ENCODE data around the gene ADGRD1.

ADGRD1 gene

GRCh38 chr12:131098178-131098981, 144.7 kb downstream of the ADGRD1 start:
- TF ChIP-seq REST (IDR thresholded peaks at IDR 0.05; ENCODE audit: insufficient read depth in 1 of 2, low read depth in 2 of 2, low read length in 2 of 2) (no peak), SIN3A (IDR thresholded peaks at IDR 0.05; ENCODE audit: borderline replicate concordance, insufficient read depth, low read length) (no peak), POLR2AphosphoS5 (IDR thresholded peaks at IDR 0.05; ENCODE audit: low read depth, low read length) (no peak), TAF1 (IDR thresholded peaks at IDR 0.05; ENCODE audit: borderline replicate concordance, insufficient read depth, low read length) (no peak), FOXP2 (optimal IDR thresholded peaks at IDR 0.05; ENCODE audit: borderline replicate concordance, extremely low read depth, extremely low read length, insufficient read depth) (no peak)

- TF ChIP-seq REST (IDR thresholded peaks at IDR 0.05; ENCODE audit: insufficient read depth in 1 of 2, low read depth in 2 of 2, low read length in 2 of 2) (no peak), FOXP2 (optimal IDR thresholded peaks at IDR 0.05; ENCODE audit: borderline replicate concordance, extremely low read depth, extremely low read length, insufficient read depth) (no peak), POLR2AphosphoS5 (IDR thresholded peaks at IDR 0.05; ENCODE audit: low read depth, low read length) (no peak), TAF1 (IDR thresholded peaks at IDR 0.05; ENCODE audit: borderline replicate concordance, insufficient read depth, low read length) (no peak), SIN3A (IDR thresholded peaks at IDR 0.05; ENCODE audit: borderline replicate concordance, insufficient read depth, low read length) (no peak)
Measured at GRCh38 chr12:131100031-131100674, 146.4 kb downstream of the ADGRD1 start.

- no peak for TF ChIP-seq REST (IDR thresholded peaks at IDR 0.05; ENCODE audit: insufficient read depth in 1 of 2, low read depth in 2 of 2, low read length in 2 of 2)
- TF ChIP-seq TAF1 (IDR thresholded peaks at IDR 0.05; ENCODE audit: borderline replicate concordance, insufficient read depth, low read length) = no peak
- no peak for TF ChIP-seq POLR2AphosphoS5 (IDR thresholded peaks at IDR 0.05; ENCODE audit: low read depth, low read length)
- TF ChIP-seq SIN3A (IDR thresholded peaks at IDR 0.05; ENCODE audit: borderline replicate concordance, insufficient read depth, low read length) = no peak
- no peak for TF ChIP-seq FOXP2 (optimal IDR thresholded peaks at IDR 0.05; ENCODE audit: borderline replicate concordance, extremely low read depth, extremely low read length, insufficient read depth)
Measured at GRCh38 chr12:131101006-131101405, 147.3 kb downstream of the ADGRD1 start.

GRCh38 chr12:131101703-131102492, 148.2 kb downstream of the ADGRD1 start:
- TF ChIP-seq SIN3A (IDR thresholded peaks at IDR 0.05; ENCODE audit: borderline replicate concordance, insufficient read depth, low read length) (no peak), POLR2AphosphoS5 (IDR thresholded peaks at IDR 0.05; ENCODE audit: low read depth, low read length) (no peak), TAF1 (IDR thresholded peaks at IDR 0.05; ENCODE audit: borderline replicate concordance, insufficient read depth, low read length) (no peak), FOXP2 (optimal IDR thresholded peaks at IDR 0.05; ENCODE audit: borderline replicate concordance, extremely low read depth, extremely low read length, insufficient read depth) (no peak), REST (IDR thresholded peaks at IDR 0.05; ENCODE audit: insufficient read depth in 1 of 2, low read depth in 2 of 2, low read length in 2 of 2) (no peak)

Data from PFSK-1 (cell line).